Measurements from ENCODE around the gene KCND1.

- TF ChIP-seq, protein P1, sequence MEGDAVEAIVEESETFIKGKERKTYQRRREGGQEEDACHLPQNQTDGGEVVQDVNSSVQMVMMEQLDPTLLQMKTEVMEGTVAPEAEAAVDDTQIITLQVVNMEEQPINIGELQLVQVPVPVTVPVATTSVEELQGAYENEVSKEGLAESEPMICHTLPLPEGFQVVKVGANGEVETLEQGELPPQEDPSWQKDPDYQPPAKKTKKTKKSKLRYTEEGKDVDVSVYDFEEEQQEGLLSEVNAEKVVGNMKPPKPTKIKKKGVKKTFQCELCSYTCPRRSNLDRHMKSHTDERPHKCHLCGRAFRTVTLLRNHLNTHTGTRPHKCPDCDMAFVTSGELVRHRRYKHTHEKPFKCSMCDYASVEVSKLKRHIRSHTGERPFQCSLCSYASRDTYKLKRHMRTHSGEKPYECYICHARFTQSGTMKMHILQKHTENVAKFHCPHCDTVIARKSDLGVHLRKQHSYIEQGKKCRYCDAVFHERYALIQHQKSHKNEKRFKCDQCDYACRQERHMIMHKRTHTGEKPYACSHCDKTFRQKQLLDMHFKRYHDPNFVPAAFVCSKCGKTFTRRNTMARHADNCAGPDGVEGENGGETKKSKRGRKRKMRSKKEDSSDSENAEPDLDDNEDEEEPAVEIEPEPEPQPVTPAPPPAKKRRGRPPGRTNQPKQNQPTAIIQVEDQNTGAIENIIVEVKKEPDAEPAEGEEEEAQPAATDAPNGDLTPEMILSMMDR (conservative IDR thresholded peaks at IDR 0.05; ENCODE audit: low read length) = no peak
- no peak for TF ChIP-seq EZH2phosphoT487 (IDR thresholded peaks at IDR 0.05; ENCODE audit: borderline replicate concordance, low read depth, low read length)
These were observed 60.0 kb downstream of the KCND1 start, which contains the start of gene SLC35A2 for GRCh38 chrX:48911412-48912182.
